Measurements from ENCODE around the gene HOXD10.

Gene HOXD10

GRCh38 chr2:176084611-176085119 is 31.9 kb upstream of the HOXD10 start:
- no peaks in the 10 kb centered on the region for H3K9me3 ChIP-seq (replicated peaks; ENCODE audit: insufficient read depth, low read length)
- H3K36me3 ChIP-seq (replicated peaks; ENCODE audit: insufficient read depth, low read length), result no peaks in the 10 kb centered on the region
- no peaks in the 10 kb centered on the region for H3F3A ChIP-seq (ENCODE audit: insufficient read depth, low read length)
- H4K20me1 ChIP-seq (ENCODE audit: insufficient read depth, low read length), result no peaks in the 10 kb centered on the region
- TF ChIP-seq CTCF (IDR thresholded peaks at IDR 0.05; ENCODE audit: low read length), result no peak
- no peak for TF ChIP-seq EZH2phosphoT487 (IDR thresholded peaks at IDR 0.05; ENCODE audit: low read length)
- TF ChIP-seq EZH2 (optimal IDR thresholded peaks at IDR 0.05; ENCODE audit: low read depth, low read length), result no peak
- no peak overlapping the region for H3K4me2 ChIP-seq (ENCODE audit: low read depth, low read length)
- H3K9me2 ChIP-seq (replicated peaks; ENCODE audit: insufficient read depth, low read length), result no peaks in the 10 kb centered on the region
- no peak for DNase-seq
- H3K9ac ChIP-seq (ENCODE audit: low read length), result no peak overlapping the region
- H3K27me3 ChIP-seq (replicated peaks; ENCODE audit: insufficient read depth, low read length), result 0 out of 2 replicates have a peak, but pooled peaks cover 4% of the 10 kb centered on the region
- H3K79me2 ChIP-seq (ENCODE audit: low read length), result no peaks in the 10 kb centered on the region
- no peak overlapping the region for H3K4me3 ChIP-seq (ENCODE audit: low read length)
- H3K27ac ChIP-seq (ENCODE audit: low read length), result no peak overlapping the region
- H2AFZ ChIP-seq (ENCODE audit: low read length), result no peak overlapping the region
- H3K4me1 ChIP-seq (ENCODE audit: low read length), result no peaks in the 10 kb centered on the region

GRCh38 chr2:176085120-176085788 is 31.3 kb upstream of the HOXD10 start:
- Histone ChIP-seq H3K79me2 (ENCODE audit: low read length) (no peaks in the 10 kb centered on the region), H3K4me3 (ENCODE audit: low read length) (no peak overlapping the region), H4K20me1 (ENCODE audit: insufficient read depth, low read length) (no peaks in the 10 kb centered on the region), H3K27me3 (replicated peaks; ENCODE audit: insufficient read depth, low read length) (0 out of 2 replicates have a peak, but pooled peaks cover 6% of the 10 kb centered on the region), H3K9ac (ENCODE audit: low read length) (no peak overlapping the region), H3K4me1 (ENCODE audit: low read length) (no peaks in the 10 kb centered on the region), H2AFZ (ENCODE audit: low read length) (no peak overlapping the region), H3K4me2 (ENCODE audit: low read depth, low read length) (no peak overlapping the region), H3K27ac (ENCODE audit: low read length) (no peak overlapping the region), H3K9me2 (replicated peaks; ENCODE audit: insufficient read depth, low read length) (no peaks in the 10 kb centered on the region), H3K9me3 (replicated peaks; ENCODE audit: insufficient read depth, low read length) (no peaks in the 10 kb centered on the region), H3K36me3 (replicated peaks; ENCODE audit: insufficient read depth, low read length) (no peaks in the 10 kb centered on the region), H3F3A (ENCODE audit: insufficient read depth, low read length) (no peaks in the 10 kb centered on the region)
- no peak for TF ChIP-seq EZH2phosphoT487 (IDR thresholded peaks at IDR 0.05; ENCODE audit: low read length)
- no peak for TF ChIP-seq EZH2 (optimal IDR thresholded peaks at IDR 0.05; ENCODE audit: low read depth, low read length)
- TF ChIP-seq CTCF (IDR thresholded peaks at IDR 0.05; ENCODE audit: low read length), result no peak
- no peak for DNase-seq

GRCh38 chr2:176085861-176086771 is 30.5 kb upstream of the HOXD10 start:
- H3K9me2 ChIP-seq (replicated peaks; ENCODE audit: insufficient read depth, low read length), result no peaks in the 10 kb centered on the region
- H3K9me3 ChIP-seq (replicated peaks; ENCODE audit: insufficient read depth, low read length), result no peaks in the 10 kb centered on the region
- TF ChIP-seq EZH2 (optimal IDR thresholded peaks at IDR 0.05; ENCODE audit: low read depth, low read length) (no peak), CTCF (IDR thresholded peaks at IDR 0.05; ENCODE audit: low read length) (peak; percentile 44)
- no peak overlapping the region for H3K4me3 ChIP-seq (ENCODE audit: low read length)
- H4K20me1 ChIP-seq (ENCODE audit: insufficient read depth, low read length), result no peaks in the 10 kb centered on the region
- no peaks in the 10 kb centered on the region for H3K4me1 ChIP-seq (ENCODE audit: low read length)
- 0 out of 2 replicates have a peak, but pooled peaks cover 9% of the 10 kb centered on the region for H3K27me3 ChIP-seq (replicated peaks; ENCODE audit: insufficient read depth, low read length)
- no peaks in the 10 kb centered on the region for H3K79me2 ChIP-seq (ENCODE audit: low read length)
- no peak overlapping the region for H3K9ac ChIP-seq (ENCODE audit: low read length)
- 0 out of 2 replicates have a peak overlapping the region, but pooled peaks have one; percentile 6 for H2AFZ ChIP-seq (ENCODE audit: low read length)
- H3K36me3 ChIP-seq (replicated peaks; ENCODE audit: insufficient read depth, low read length), result no peaks in the 10 kb centered on the region
- peak overlapping the region; percentile 32; the same call in 1 of the 2 replicates for H3K4me2 ChIP-seq (ENCODE audit: low read depth, low read length)
- no peaks in the 10 kb centered on the region for H3F3A ChIP-seq (ENCODE audit: insufficient read depth, low read length)
- no peak for DNase-seq
- no peak overlapping the region for H3K27ac ChIP-seq (ENCODE audit: low read length)
